DOHH2 (cell line): ENCODE measurements around the gene CCNG2.

ENCODE experiments used
- H3F3A ChIP-seq: fragments of 200-600 bp; sonication (generic), shearing (Covaris generic); 2 replicates; pipeline ENCODE4 v1.6.0; 2016; ENCODE audit warnings: antibody characterized with exemption, mild to moderate bottlenecking; ENCODE audit not compliant: control insufficient read depth, insufficient read depth
- H3K27ac ChIP-seq: fragments of 200-600 bp; sonication (generic); 2 replicates; pipeline ENCODE4 v1.5.1; 2014; ENCODE audit warnings: low read depth, mild to moderate bottlenecking, low read length, moderate library complexity
- H3K27me3 ChIP-seq: fragments of 200-600 bp; sonication (generic); 2 replicates; pipeline ENCODE4 v1.6.1; 2014; ENCODE audit warnings: mild to moderate bottlenecking, low read length, mixed read lengths; ENCODE audit not compliant: control insufficient read depth
- H3K36me3 ChIP-seq: fragments of 200-600 bp; sonication (generic); 2 replicates; pipeline ENCODE4 v1.6.1; 2014; ENCODE audit warnings: mild to moderate bottlenecking, low read length, moderate library complexity, mixed read lengths; ENCODE audit not compliant: control insufficient read depth
- H3K4me1 ChIP-seq: fragments of 200-600 bp; sonication (generic); 2 replicates; pipeline ENCODE4 v1.6.1; 2014; ENCODE audit warnings: mild to moderate bottlenecking, low read length, mixed read lengths; ENCODE audit not compliant: control insufficient read depth
- H3K4me2 ChIP-seq: fragments of 200-600 bp; sonication (generic); 2 replicates; pipeline ENCODE4 v1.6.0; 2014; ENCODE audit warnings: mild to moderate bottlenecking, low read length, moderate library complexity
- H3K4me3 ChIP-seq: fragments of 200-600 bp; sonication (generic); 2 replicates; pipeline ENCODE4 v1.5.1; 2014; ENCODE audit warnings: mild to moderate bottlenecking, low read length, mixed read lengths
- H3K79me2 ChIP-seq: fragments of 200-600 bp; sonication (generic); 2 replicates; pipeline ENCODE4 v1.6.1; 2014; ENCODE audit warnings: mild to moderate bottlenecking, low read length, mixed read lengths; ENCODE audit not compliant: control insufficient read depth
- H3K9me2 ChIP-seq: fragments of 200-600 bp; sonication (generic); replicated peaks from 2 replicates; pipeline ENCODE4 v1.6.1; 2014; ENCODE audit warnings: mild to moderate bottlenecking, low read length, mixed read lengths; ENCODE audit not compliant: control insufficient read depth
- H3K9me3 ChIP-seq: fragments of 200-600 bp; sonication (generic); 2 replicates; pipeline ENCODE4 v1.6.1; 2014; ENCODE audit warnings: antibody characterized with exemption, low read length, mixed read lengths; ENCODE audit not compliant: control insufficient read depth, insufficient read depth
- H4K20me1 ChIP-seq: fragments of 200-600 bp; sonication (generic); 2 replicates; pipeline ENCODE4 v1.6.0; 2014; ENCODE audit warnings: low read depth, mild to moderate bottlenecking, antibody characterized with exemption, low read length, moderate library complexity; ENCODE audit not compliant: control insufficient read depth, insufficient read depth
- CTCF ChIP-seq: fragments of 200-600 bp; sonication (generic); IDR thresholded peaks from one replicate; pipeline ENCODE4 v1.5.1; 2014; ENCODE audit warnings: antibody characterized with exemption, mild to moderate bottlenecking, low read depth, low read length; ENCODE audit not compliant: poor library complexity, severe bottlenecking
- EZH2phosphoT487 ChIP-seq: fragments of 200-600 bp; sonication (generic); IDR thresholded peaks from 2 replicates; pipeline ENCODE4 v1.6.1; 2017; ENCODE audit warnings: borderline replicate concordance, mild to moderate bottlenecking, antibody characterized with exemption, low read length, moderate library complexity, mixed read lengths

The CCNG2 gene

GRCh38 chr4:77175201-77175611 is 18.2 kb downstream of the CCNG2 start:
- Histone ChIP-seq H3K9me3 (no peaks in the 10 kb centered on the region), H3F3A (peaks cover 10% of the 10 kb centered on the region; the same call in 1 of the 2 replicates), H3K9me2 (no peaks in the 10 kb centered on the region), H3K27ac (no peak overlapping the region), H3K36me3 (peaks cover 6% of the 10 kb centered on the region), H3K4me1 (no peaks in the 10 kb centered on the region), H3K27me3 (no peaks in the 10 kb centered on the region), H4K20me1 (no peaks in the 10 kb centered on the region), H3K79me2 (no peaks in the 10 kb centered on the region), H3K4me2 (no peak overlapping the region), H3K4me3 (no peak overlapping the region)
- TF ChIP-seq CTCF (no peak), EZH2phosphoT487 (no peak)

GRCh38 chr4:77176640-77177039 is 19.6 kb downstream of the CCNG2 start:
- TF ChIP-seq EZH2phosphoT487: no peak
- Histone ChIP-seq H3K4me3 (no peak overlapping the region), H4K20me1 (no peaks in the 10 kb centered on the region), H3F3A (peaks cover 6% of the 10 kb centered on the region; the same call in 1 of the 2 replicates), H3K9me2 (no peaks in the 10 kb centered on the region), H3K79me2 (no peaks in the 10 kb centered on the region), H3K27ac (no peak overlapping the region), H3K9me3 (no peaks in the 10 kb centered on the region), H3K4me1 (no peaks in the 10 kb centered on the region), H3K4me2 (no peak overlapping the region), H3K27me3 (no peaks in the 10 kb centered on the region), H3K36me3 (no peaks in the 10 kb centered on the region)

- Histone ChIP-seq H3K9me3 (no peaks in the 10 kb centered on the region), H3K36me3 (no peaks in the 10 kb centered on the region), H3K27ac (no peak overlapping the region), H3K4me1 (no peaks in the 10 kb centered on the region), H3K27me3 (no peaks in the 10 kb centered on the region), H3K4me3 (no peak overlapping the region), H4K20me1 (no peaks in the 10 kb centered on the region), H3K4me2 (no peak overlapping the region), H3K9me2 (no peaks in the 10 kb centered on the region), H3F3A (peaks cover under 1% of the 10 kb centered on the region; the same call in 1 of the 2 replicates), H3K79me2 (no peaks in the 10 kb centered on the region)
- TF ChIP-seq EZH2phosphoT487: no peak
- TF ChIP-seq CTCF: no peak
Observed at GRCh38 chr4:77177199-77177598, 20.2 kb downstream of the CCNG2 start.

GRCh38 chr4:77178560-77178959 is 21.6 kb downstream of the CCNG2 start:
- no peaks in the 10 kb centered on the region for H3K9me2 ChIP-seq
- H3K79me2 ChIP-seq: no peaks in the 10 kb centered on the region
- no peaks in the 10 kb centered on the region for H3K9me3 ChIP-seq
- no peaks in the 10 kb centered on the region for H3K4me1 ChIP-seq
- no peak overlapping the region for H3K4me3 ChIP-seq
- H3K27me3 ChIP-seq: no peaks in the 10 kb centered on the region
- H3F3A ChIP-seq: no peaks in the 10 kb centered on the region
- TF ChIP-seq EZH2phosphoT487 (no peak), CTCF (no peak)
- no peaks in the 10 kb centered on the region for H4K20me1 ChIP-seq
- H3K27ac ChIP-seq: no peak overlapping the region
- no peaks in the 10 kb centered on the region for H3K36me3 ChIP-seq
- no peak overlapping the region for H3K4me2 ChIP-seq
